B cell (primary cell): ENCODE data around the gene CALM3. TPM values are rescaled to one million over a fixed set of nuclear protein-coding genes. Genes with fewer than 3 reads are reported as not detected.
"Not testable (repeated sequence)": the region's sequence is repeated elsewhere in the genome, so short reads cannot be mapped to it uniquely, and the experiment has no call there.

Experiments
- ATAC-seq: fragments of 200-7000 bp; cut with Tn5 transposase; one replicate; pipeline ENCODE4 v1.10.0; 2021; ENCODE audit warnings: low read depth, mild to moderate bottlenecking, moderate number of reproducible peaks, moderate library complexity
- CTCF ChIA-PET: fragments of 350-600 bp; sonication (Branson Sonifier 250); formaldehyde crosslinking; loops from one replicate; lab custom pipeline; 2021; ENCODE audit warnings: antibody characterized with exemption, inconsistent platforms; lab: Charles Lee
- POLR2A ChIA-PET: fragments of 350-600 bp; sonication (Branson Sonifier 250); formaldehyde crosslinking; loops from one replicate; lab custom pipeline; 2021; ENCODE audit warnings: antibody characterized with exemption; lab: Charles Lee
- DNase-seq: peaks from one replicate; pipeline ENCODE4 v3.0.0; 2013
- H2AFZ ChIP-seq: 2 replicates; pipeline ENCODE4 v1.6.1; 2012; ENCODE audit warnings: mild to moderate bottlenecking, low read depth, low read length; ENCODE audit not compliant: insufficient read depth, poor library complexity, severe bottlenecking
- H3K27ac ChIP-seq, 2 donors: 1 replicate in 1 of 2; 2 replicates in 1 of 2; pipeline ENCODE4 v1.5.1; 2012 to 2013; ENCODE audit warnings: low read length in 2 of 2, mild to moderate bottlenecking in 2 of 2, moderate library complexity in 1 of 2
- H3K27me3 ChIP-seq, 4 experiments: fragments of 200-600 bp in 1 of 4; sonication (generic) in 1 of 4; replicated peaks in 1 of 4; 1 replicate in 2 of 4; 2 replicates in 2 of 4; pipeline versions ENCODE4 v1.6.1 to v1.7.0; 2013 to 2016; ENCODE audit warnings: low read length in 3 of 4, mild to moderate bottlenecking in 2 of 4, mixed read lengths in 1 of 4, moderate library complexity in 1 of 4; ENCODE audit not compliant: insufficient read depth in 4 of 4, control insufficient read depth in 3 of 4; ENCODE audit errors: control extremely low read depth in 1 of 4
- H3K36me3 ChIP-seq, 2 experiments: replicated peaks in 1 of 2; 1 replicate in 1 of 2; 2 replicates in 1 of 2; pipeline versions ENCODE4 v1.6.1 to v1.7.1; 2013; ENCODE audit warnings: low read length in 1 of 2; ENCODE audit not compliant: insufficient read depth in 2 of 2, control insufficient read depth in 1 of 2; ENCODE audit errors: control extremely low read depth in 1 of 2, extremely low read depth in 1 of 2
- H3K4me1 ChIP-seq, 2 donors: fragments of 200-600 bp in 1 of 2; sonication (generic) in 1 of 2; 1 replicate in 1 of 2; 2 replicates in 1 of 2; pipeline versions ENCODE4 v1.5.1 to v1.6.1; 2013 to 2017; ENCODE audit warnings: low read length in 2 of 2; ENCODE audit not compliant: control insufficient read depth in 2 of 2, insufficient read depth in 2 of 2
- H3K4me2 ChIP-seq: replicated peaks from 2 replicates; pipeline ENCODE3; 2012; ENCODE audit warnings: mild to moderate bottlenecking, low read depth, low read length; ENCODE audit not compliant: poor library complexity, severe bottlenecking
- H3K4me3 ChIP-seq, 5 experiments: fragments of 200-600 bp in 1 of 5; sonication (generic) in 1 of 5; 1 replicate in 3 of 5; 2 replicates in 2 of 5; pipeline versions ENCODE4 v1.5.1 to v1.7.0; 2011 to 2016; ENCODE audit warnings: low read length in 4 of 5, mild to moderate bottlenecking in 4 of 5, low read depth in 2 of 5, control low read depth in 1 of 5, moderate library complexity in 1 of 5; ENCODE audit not compliant: insufficient read depth in 1 of 5; ENCODE audit errors: control extremely low read depth in 1 of 5, extremely low read depth in 1 of 5
- H3K79me2 ChIP-seq: fragments of 200-600 bp; sonication (generic); one replicate; pipeline ENCODE4 v1.6.0; 2016; ENCODE audit warnings: low read length; ENCODE audit not compliant: control insufficient read depth, insufficient read depth
- H3K9ac ChIP-seq: fragments of 200-600 bp; sonication (generic); 2 replicates; pipeline ENCODE4 v1.6.1; 2017; ENCODE audit warnings: mild to moderate bottlenecking, low read length, moderate library complexity
- H3K9me3 ChIP-seq, 3 donors: one replicate each; pipeline versions ENCODE4 v1.6.1 to v1.7.1; 2013; ENCODE audit warnings: low read length in 2 of 3; ENCODE audit not compliant: control insufficient read depth in 2 of 3, insufficient read depth in 1 of 3; ENCODE audit errors: control extremely low read depth in 1 of 3
- H4K20me1 ChIP-seq: 2 replicates; pipeline ENCODE4 v1.6.0; 2012; ENCODE audit warnings: mild to moderate bottlenecking, low read length; ENCODE audit not compliant: insufficient read depth, control insufficient read depth, poor library complexity, severe bottlenecking
- H3K27ac Mint-ChIP-seq: one replicate; pipeline ENCODE4 v1.8.0; 2021; ENCODE audit warnings: mixed read lengths
- H3K27me3 Mint-ChIP-seq: one replicate; pipeline ENCODE4 v1.8.0; 2021; ENCODE audit warnings: mixed read lengths
- H3K4me1 Mint-ChIP-seq: one replicate; pipeline ENCODE4 v1.8.0; 2021; ENCODE audit warnings: mixed read lengths
- H3K4me3 Mint-ChIP-seq: one replicate; pipeline ENCODE4 v1.8.0; 2021; ENCODE audit warnings: mixed read lengths
- H3K9me3 Mint-ChIP-seq: one replicate; pipeline ENCODE4 v1.8.0; 2022; ENCODE audit warnings: mixed read lengths; ENCODE audit not compliant: insufficient read depth
- EZH2 ChIP-seq: IDR thresholded peaks from 2 replicates; pipeline ENCODE4 v1.6.1; 2012; ENCODE audit warnings: borderline replicate concordance, low read depth, mild to moderate bottlenecking, moderate library complexity, low read length; ENCODE audit not compliant: insufficient read depth, poor library complexity, severe bottlenecking
- WGBS: methylation state at CpG from one replicate; pipeline ENCODE4 v1.1.5; 2013; ENCODE audit warnings: missing lambda C conversion rate; ENCODE audit not compliant: insufficient coverage; 5-methylcytosine and 5-hydroxymethylcytosine counted together
- intact Hi-C: fragments of 100-400 bp; cut with micrococcal nuclease; formaldehyde crosslinking; loops from one replicate; pipeline ENCODE4 v1.10.0; 2022
- polyA plus RNA-seq: library from polyadenylated mRNA; depleted of rRNA; stranded (reverse); fragments of >200 nt; gene quantifications from 2 replicates; pipeline ENCODE4 v1.2.3, GENCODE V29; 2012
- total RNA-seq, 2 donors: library from RNA; stranded (reverse); fragments of 120-200 nt in 1 of 2; gene quantifications; 1 replicate in 1 of 2; 2 replicates in 1 of 2; pipeline versions ENCODE4 v1.2.3 to v1.2.4, GENCODE V29; 2013 to 2022
- TF ChIP-seq, protein P1 (sequence below): fragments of 200-600 bp; IDR thresholded peaks from one replicate; pipeline ENCODE4 v1.8.0; 2022; ENCODE audit warnings: antibody characterized with exemption, mild to moderate bottlenecking

Gene CALM3
- total and polyA plus RNA-seq, 2 donors (not counting 1 experiment from before 2014, with no cell fraction given), result 99.0 to 99.3 TPM

DNA sequence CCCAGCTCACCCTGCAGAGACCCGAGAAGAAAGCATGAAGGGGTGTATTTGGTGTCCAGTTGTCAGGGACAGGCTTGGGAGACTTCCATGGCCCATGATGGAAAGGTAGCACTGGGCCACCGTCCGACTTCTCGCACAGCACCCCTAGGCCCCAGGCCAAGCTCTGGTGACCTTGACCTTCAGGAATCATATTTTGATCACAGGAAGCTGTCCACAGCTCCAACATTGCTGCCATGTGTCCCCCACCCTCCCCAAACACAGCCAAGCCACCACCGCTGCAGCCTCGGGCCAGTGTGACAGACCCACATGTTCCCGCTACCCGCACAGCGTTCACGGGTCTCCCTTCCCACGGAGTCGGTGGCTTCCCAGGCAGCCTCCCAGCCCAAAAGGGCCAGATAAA, 24.6 kb downstream of the CALM3 start:
- H3K4me1 ChIP-seq, result peaks cover 39 to 48% of the 10 kb centered on the region in 2 donors
- H2AFZ ChIP-seq, result no peak overlapping the region
- no peak for ATAC-seq
- no peaks in the 10 kb centered on the region for H3K9me3 ChIP-seq
- WGBS, result 96% methylated on average over 12 of the region's 12 CpGs
- Mint-ChIP-seq H3K4me1 (peaks cover 49% of the 10 kb centered on the region), H3K4me3 (no peak overlapping the region), H3K27ac (peak overlapping the region; percentile 59), H3K9me3 (no peaks in the 10 kb centered on the region), H3K27me3 (no peaks in the 10 kb centered on the region)
- TF ChIP-seq, protein P1, sequence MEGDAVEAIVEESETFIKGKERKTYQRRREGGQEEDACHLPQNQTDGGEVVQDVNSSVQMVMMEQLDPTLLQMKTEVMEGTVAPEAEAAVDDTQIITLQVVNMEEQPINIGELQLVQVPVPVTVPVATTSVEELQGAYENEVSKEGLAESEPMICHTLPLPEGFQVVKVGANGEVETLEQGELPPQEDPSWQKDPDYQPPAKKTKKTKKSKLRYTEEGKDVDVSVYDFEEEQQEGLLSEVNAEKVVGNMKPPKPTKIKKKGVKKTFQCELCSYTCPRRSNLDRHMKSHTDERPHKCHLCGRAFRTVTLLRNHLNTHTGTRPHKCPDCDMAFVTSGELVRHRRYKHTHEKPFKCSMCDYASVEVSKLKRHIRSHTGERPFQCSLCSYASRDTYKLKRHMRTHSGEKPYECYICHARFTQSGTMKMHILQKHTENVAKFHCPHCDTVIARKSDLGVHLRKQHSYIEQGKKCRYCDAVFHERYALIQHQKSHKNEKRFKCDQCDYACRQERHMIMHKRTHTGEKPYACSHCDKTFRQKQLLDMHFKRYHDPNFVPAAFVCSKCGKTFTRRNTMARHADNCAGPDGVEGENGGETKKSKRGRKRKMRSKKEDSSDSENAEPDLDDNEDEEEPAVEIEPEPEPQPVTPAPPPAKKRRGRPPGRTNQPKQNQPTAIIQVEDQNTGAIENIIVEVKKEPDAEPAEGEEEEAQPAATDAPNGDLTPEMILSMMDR, result no peak
- no peak for TF ChIP-seq EZH2
- POLR2A ChIA-PET, result no interaction called here
- no peaks in the 10 kb centered on the region for H3K79me2 ChIP-seq
- H3K27me3 ChIP-seq, result no peaks in the 10 kb centered on the region
- H3K27ac ChIP-seq, result no peak overlapping the region
- H4K20me1 ChIP-seq, result no peaks in the 10 kb centered on the region
- no peaks in the 10 kb centered on the region for H3K36me3 ChIP-seq
- no peak overlapping the region for H3K4me2 ChIP-seq
- H3K9ac ChIP-seq, result no peak overlapping the region
- no peak for DNase-seq
- no peak overlapping the region for H3K4me3 ChIP-seq
- CTCF ChIA-PET, result interaction anchor here (0.9 kb wide), 1 partner anchor 132 kb away, joined by 3 read pairs; no protein-coding TSS in a partner anchor
- intact Hi-C loops, result no loop called here

- H3K27ac Mint-ChIP-seq, result no peak overlapping the region
- no peak overlapping the region for H3K4me3 Mint-ChIP-seq
- Histone ChIP-seq H3K4me3 (no peak overlapping the region), H3K9ac (no peak overlapping the region), H3K9me3 (no peaks in the 10 kb centered on the region), H2AFZ (no peak overlapping the region), H4K20me1 (no peaks in the 10 kb centered on the region), H3K4me2 (no peak overlapping the region), H3K4me1 (peaks cover 32 to 41% of the 10 kb centered on the region in 2 donors), H3K27ac (no peak overlapping the region), H3K79me2 (no peaks in the 10 kb centered on the region), H3K36me3 (no peaks in the 10 kb centered on the region), H3K27me3 (peaks cover 0 to 4% (median 0%) of the 10 kb centered on the region in 4 experiments)
- ChIA-PET CTCF (interaction anchor here (0.9 to 2.9 kb wide), 2 partner anchors 12 to 131 kb away, joined by 3 to 13 read pairs; no protein-coding TSS in a partner anchor), POLR2A (interaction anchor here (0.5 kb wide), 1 partner anchor 11 kb away, joined by 6 read pairs; no protein-coding TSS in a partner anchor)
- DNase-seq (no peak), ATAC-seq (no peak)
- intact Hi-C loops, result no loop called here
- TF ChIP-seq EZH2, result no peak
- TF ChIP-seq, protein P1, result no peak
- H3K4me1 Mint-ChIP-seq, result peaks cover 43% of the 10 kb centered on the region
- no peaks in the 10 kb centered on the region for H3K27me3 Mint-ChIP-seq
- no peaks in the 10 kb centered on the region for H3K9me3 Mint-ChIP-seq
- 44% methylated on average over 9 of the region's 14 CpGs for WGBS
These were observed 25.3 kb downstream of the CALM3 start for GRCh38 chr19:46626446-46626845.

GRCh38 chr19:46628970-46629369, 27.8 kb downstream of the CALM3 start:
- no CpG with 5 or more reads among the region's 7 CpGs for WGBS
- H3K9ac ChIP-seq, ATAC-seq, H4K20me1 ChIP-seq, H3K4me2 ChIP-seq, intact Hi-C loops, H3K9me3 ChIP-seq, H2AFZ ChIP-seq, H3K27ac Mint-ChIP-seq, H3K9me3 Mint-ChIP-seq, H3K79me2 ChIP-seq, H3K4me3 Mint-ChIP-seq, H3K27me3 Mint-ChIP-seq, DNase-seq, H3K4me3 ChIP-seq, H3K27ac ChIP-seq, H3K36me3 ChIP-seq: not testable (repeated sequence)
- Histone ChIP-seq H3K27me3 (peaks cover 0 to 10% (median 2%) of the 10 kb centered on the region in 4 experiments), H3K4me1 (peaks cover 27 to 34% of the 10 kb centered on the region in 2 donors)
- POLR2A ChIA-PET, result interaction anchor here (0.9 kb wide), 1 partner anchor 10 kb away, joined by 3 read pairs; no protein-coding TSS in a partner anchor
- peaks cover 42% of the 10 kb centered on the region for H3K4me1 Mint-ChIP-seq
- CTCF ChIA-PET, result interaction anchor here (0.8 to 2.9 kb wide), 2 partner anchors 15 to 32 kb away, joined by 4 to 13 read pairs; partner anchors contain the start of gene DACT3
